OCI-LY7 (cell line): ENCODE results near the gene RBM6. TPM values are rescaled to one million over a fixed set of nuclear protein-coding genes. Genes with fewer than 3 reads are reported as not detected.

Source experiments
- BruUV-seq: library from RNA; stranded (reverse); fragments of 400-500 nt; replicated peaks from 2 replicates; lab custom pipeline; 2021; lab: Mats Ljungman, UMichigan
- CTCF ChIA-PET: fragments of 300-600 bp; sonication (Branson Sonifier 250); formaldehyde crosslinking; loops from one replicate; lab custom pipeline; 2022; ENCODE audit warnings: antibody characterized with exemption; ENCODE audit not compliant: unreplicated experiment; lab: Charles Lee
- POLR2A ChIA-PET: fragments of 300-600 bp; sonication (Branson Sonifier 250); formaldehyde crosslinking; loops from one replicate; lab custom pipeline; 2022; ENCODE audit warnings: antibody characterized with exemption; lab: Charles Lee
- DNase-seq: peaks from one replicate; pipeline ENCODE4 v3.0.0-alpha.2; 2015; ENCODE audit warnings: low spot score
- H2AFZ ChIP-seq: fragments of 200-600 bp; sonication (generic), shearing (Covaris generic); 2 replicates; pipeline ENCODE4 v1.6.1; 2014; ENCODE audit warnings: mild to moderate bottlenecking, antibody characterized with exemption, low read length, moderate library complexity
- H3K27ac ChIP-seq: fragments of 200-600 bp; sonication (generic); 2 replicates; pipeline ENCODE4 v1.5.1; 2014; ENCODE audit warnings: mixed run types, low read depth, mild to moderate bottlenecking, moderate library complexity, low read length, inconsistent platforms; ENCODE audit not compliant: poor library complexity, severe bottlenecking
- H3K36me3 ChIP-seq: fragments of 200-600 bp; sonication (generic); 2 replicates; pipeline ENCODE4 v1.6.1; 2014; ENCODE audit warnings: mild to moderate bottlenecking, antibody characterized with exemption, low read length, moderate library complexity, mixed read lengths; ENCODE audit not compliant: insufficient read depth
- H3K4me1 ChIP-seq: fragments of 200-600 bp; sonication (generic); 2 replicates; pipeline ENCODE4 v1.5.1; 2014; ENCODE audit warnings: mild to moderate bottlenecking, low read length; ENCODE audit not compliant: insufficient read depth, poor library complexity, severe bottlenecking
- H3K4me2 ChIP-seq: fragments of 200-600 bp; sonication (generic); 2 replicates; pipeline ENCODE4 v1.6.1; 2014; ENCODE audit warnings: mild to moderate bottlenecking, low read length
- H3K4me3 ChIP-seq: fragments of 200-600 bp; sonication (generic); 2 replicates; pipeline ENCODE4 v1.5.1; 2014; ENCODE audit warnings: mild to moderate bottlenecking, low read depth, low read length; ENCODE audit not compliant: poor library complexity, severe bottlenecking
- H3K79me2 ChIP-seq: fragments of 200-600 bp; sonication (generic); 2 replicates; pipeline ENCODE4 v1.6.1; 2016; ENCODE audit warnings: low read depth, mild to moderate bottlenecking, low read length, moderate library complexity, mixed read lengths; ENCODE audit not compliant: insufficient read depth
- H3K9me2 ChIP-seq: fragments of 200-600 bp; sonication (generic); 2 replicates; pipeline ENCODE4 v1.6.1; 2016; ENCODE audit warnings: mild to moderate bottlenecking, low read length, mixed read lengths; ENCODE audit not compliant: insufficient read depth
- H3K9me3 ChIP-seq: fragments of 200-600 bp; sonication (generic); 2 replicates; pipeline ENCODE4 v1.6.1; 2014; ENCODE audit warnings: mild to moderate bottlenecking, mixed run types, low read length, mixed read lengths
- H4K20me1 ChIP-seq: fragments of 200-600 bp; sonication (generic); 2 replicates; pipeline ENCODE4 v1.6.1; 2014; ENCODE audit warnings: mild to moderate bottlenecking, antibody characterized with exemption, low read length, moderate library complexity, mixed read lengths; ENCODE audit not compliant: insufficient read depth
- EZH2phosphoT487 ChIP-seq: fragments of 200-600 bp; sonication (generic); IDR thresholded peaks from 2 replicates; pipeline ENCODE4 v1.6.1; 2018; ENCODE audit warnings: low read depth, borderline replicate concordance, mild to moderate bottlenecking, mixed run types, antibody characterized with exemption, low read length, moderate library complexity, mixed read lengths
- intact Hi-C: fragments of 100-400 bp; cut with micrococcal nuclease; formaldehyde crosslinking; loops from one replicate; pipeline ENCODE4 v1.10.0; 2022; ENCODE audit not compliant: unreplicated experiment
- total RNA-seq, 2 experiments: library from RNA; depleted of rRNA in 1 of 2; stranded (reverse); fragments of >200 nt in 1 of 2; shearing (Covaris generic) in 1 of 2; gene quantifications; 2 replicates each; pipeline ENCODE4 v1.2.3, GENCODE V29; 2014 to 2022
- TF ChIP-seq, protein P1 (sequence below): fragments of 200-600 bp; sonication (generic); conservative IDR thresholded peaks from 2 replicates; pipeline ENCODE4 v1.5.1; 2014; ENCODE audit warnings: mild to moderate bottlenecking, antibody characterized with exemption, low read length, moderate library complexity, mixed read lengths

The RBM6 gene
- total RNA-seq, 2 experiments from 2014 or later, result 83.7 to 185 TPM

- Histone ChIP-seq H2AFZ (no peak overlapping the region), H3K4me1 (peaks cover 58% of the 10 kb centered on the region), H3K4me3 (no peak overlapping the region), H3K4me2 (peak overlapping the region; percentile 11; the same call in 1 of the 2 replicates), H3K9me2 (no peaks in the 10 kb centered on the region), H3K79me2 (peaks cover 100% of the 10 kb centered on the region), H4K20me1 (peaks cover 5% of the 10 kb centered on the region; the same call in 1 of the 2 replicates), H3K36me3 (peaks cover 59% of the 10 kb centered on the region), H3K9me3 (no peaks in the 10 kb centered on the region), H3K27ac (peak overlapping the region; percentile 24)
- POLR2A ChIA-PET, result interaction anchor here (0.6 to 0.7 kb wide), 3 partner anchors 9 to 56 kb away, joined by 4 to 10 read pairs (median 4); no protein-coding TSS in a partner anchor
- CTCF ChIA-PET, result no interaction called here
- TF ChIP-seq, protein P1, sequence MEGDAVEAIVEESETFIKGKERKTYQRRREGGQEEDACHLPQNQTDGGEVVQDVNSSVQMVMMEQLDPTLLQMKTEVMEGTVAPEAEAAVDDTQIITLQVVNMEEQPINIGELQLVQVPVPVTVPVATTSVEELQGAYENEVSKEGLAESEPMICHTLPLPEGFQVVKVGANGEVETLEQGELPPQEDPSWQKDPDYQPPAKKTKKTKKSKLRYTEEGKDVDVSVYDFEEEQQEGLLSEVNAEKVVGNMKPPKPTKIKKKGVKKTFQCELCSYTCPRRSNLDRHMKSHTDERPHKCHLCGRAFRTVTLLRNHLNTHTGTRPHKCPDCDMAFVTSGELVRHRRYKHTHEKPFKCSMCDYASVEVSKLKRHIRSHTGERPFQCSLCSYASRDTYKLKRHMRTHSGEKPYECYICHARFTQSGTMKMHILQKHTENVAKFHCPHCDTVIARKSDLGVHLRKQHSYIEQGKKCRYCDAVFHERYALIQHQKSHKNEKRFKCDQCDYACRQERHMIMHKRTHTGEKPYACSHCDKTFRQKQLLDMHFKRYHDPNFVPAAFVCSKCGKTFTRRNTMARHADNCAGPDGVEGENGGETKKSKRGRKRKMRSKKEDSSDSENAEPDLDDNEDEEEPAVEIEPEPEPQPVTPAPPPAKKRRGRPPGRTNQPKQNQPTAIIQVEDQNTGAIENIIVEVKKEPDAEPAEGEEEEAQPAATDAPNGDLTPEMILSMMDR, result no peak
- no peak for TF ChIP-seq EZH2phosphoT487
- no peak for DNase-seq
- BruUV-seq, result no TSS peak
- intact Hi-C loops, result no loop called here
These were observed 15.7 kb downstream of the RBM6 start for GRCh38 chr3:49955636-49956035.

DNA sequence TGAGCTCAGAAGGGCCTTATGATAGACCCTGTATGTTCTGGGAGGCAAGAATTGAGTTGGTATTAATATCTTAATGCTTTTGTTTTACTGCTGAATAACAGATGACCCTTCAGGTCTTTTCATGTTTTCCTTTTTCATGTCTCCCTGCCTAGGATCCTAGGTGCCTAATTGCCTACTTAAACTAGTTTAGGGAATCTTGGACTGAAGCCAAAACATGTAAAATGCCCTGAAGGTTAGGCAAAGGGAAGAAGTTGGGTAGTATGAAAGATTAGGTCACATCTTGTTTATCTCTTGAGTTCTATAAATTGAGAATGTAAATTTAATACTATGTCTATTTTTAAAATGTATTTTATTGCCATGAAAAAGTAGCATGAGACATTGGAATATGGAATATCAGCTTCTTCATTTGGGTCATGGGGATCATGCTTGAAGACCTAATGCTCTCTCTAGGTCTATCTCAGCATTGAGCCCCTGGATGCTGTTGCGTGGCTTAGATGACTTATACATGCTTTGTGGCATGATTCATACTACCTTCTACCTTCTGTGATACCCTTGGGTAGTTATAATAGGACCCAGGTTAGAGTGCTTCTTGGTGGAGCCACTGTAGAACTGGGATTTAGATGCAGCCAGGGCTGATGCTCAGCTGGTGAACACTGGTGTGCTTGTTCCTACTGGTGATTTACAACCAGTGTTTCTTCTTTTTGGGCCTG, 26.4 kb downstream of the RBM6 start:
- H3K27ac ChIP-seq, result no peak overlapping the region
- peaks cover 73% of the 10 kb centered on the region for H3K36me3 ChIP-seq
- H3K4me2 ChIP-seq, result no peak overlapping the region
- no peak for DNase-seq
- no peak overlapping the region for H3K4me3 ChIP-seq
- H3K4me1 ChIP-seq, result no peaks in the 10 kb centered on the region
- POLR2A ChIA-PET, result interaction anchor here (0.6 to 1.3 kb wide), 2 partner anchors 12 kb away, joined by 3 read pairs; no protein-coding TSS in a partner anchor
- H3K79me2 ChIP-seq, result peaks cover 88% of the 10 kb centered on the region
- no peak overlapping the region for H2AFZ ChIP-seq
- no peaks in the 10 kb centered on the region for H3K9me2 ChIP-seq
- intact Hi-C loops, result no loop called here
- 0 out of 2 replicates have a peak, but pooled peaks cover 5% of the 10 kb centered on the region for H4K20me1 ChIP-seq
- no TSS peak for BruUV-seq
- no peaks in the 10 kb centered on the region for H3K9me3 ChIP-seq
- TF ChIP-seq, protein P1, result no peak
- TF ChIP-seq EZH2phosphoT487, result no peak
- CTCF ChIA-PET, result no interaction called here

DNA sequence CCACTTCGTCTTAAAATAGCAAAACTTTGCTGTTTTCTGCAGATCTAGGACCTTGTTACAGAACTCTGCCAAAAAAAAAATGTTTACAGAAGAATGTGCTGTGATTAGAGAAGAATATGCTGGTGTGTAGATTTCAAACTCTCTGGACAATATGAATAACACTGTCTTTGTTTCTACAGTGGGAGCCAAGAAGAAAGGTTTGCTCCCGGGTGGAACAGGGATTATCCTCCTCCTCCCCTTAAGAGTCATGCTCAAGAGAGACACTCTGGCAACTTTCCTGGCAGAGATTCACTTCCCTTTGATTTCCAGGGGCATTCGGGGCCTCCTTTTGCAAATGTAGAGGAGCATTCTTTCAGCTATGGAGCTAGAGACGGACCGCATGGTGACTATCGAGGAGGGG, 27.3 kb downstream of the RBM6 start:
- H3K27ac ChIP-seq, result no peak overlapping the region
- intact Hi-C loops, result no loop called here
- POLR2A ChIA-PET, result no interaction called here
- no peak for DNase-seq
- no peaks in the 10 kb centered on the region for H3K4me1 ChIP-seq
- peaks cover 75% of the 10 kb centered on the region for H3K36me3 ChIP-seq
- H2AFZ ChIP-seq, result no peak overlapping the region
- H4K20me1 ChIP-seq, result 0 out of 2 replicates have a peak, but pooled peaks cover 5% of the 10 kb centered on the region
- H3K9me2 ChIP-seq, result no peaks in the 10 kb centered on the region
- peaks cover 87% of the 10 kb centered on the region for H3K79me2 ChIP-seq
- CTCF ChIA-PET, result no interaction called here
- no peak overlapping the region for H3K4me2 ChIP-seq
- TF ChIP-seq EZH2phosphoT487, result no peak
- TF ChIP-seq, protein P1, result no peak
- BruUV-seq, result no TSS peak
- no peaks in the 10 kb centered on the region for H3K9me3 ChIP-seq
- H3K4me3 ChIP-seq, result no peak overlapping the region
